Renal pelvis (tissue), 4 donors: ENCODE results near the gene CDKN2B-AS1. TPM values are rescaled to one million over a fixed set of nuclear protein-coding genes. Genes with fewer than 3 reads are reported as not detected.

Experiments used
- DNase-seq: peaks from one replicate; pipeline ENCODE4 v3.0.0-alpha.2; 2013
- polyA plus RNA-seq, 3 donors: library from polyadenylated mRNA; unstranded; fragments of 120-200 nt; gene quantifications; one replicate each; pipeline ENCODE4 v1.2.1, GENCODE V29; 2013; ENCODE audit not compliant: insufficient read length in 3 of 3

The CDKN2B-AS1 gene
- polyA plus RNA-seq, 3 donors: 0.12 to 0.13 TPM; not detected in 1

- no peak for DNase-seq
Observed at GRCh38 chr9:22117511-22118384, 123.2 kb downstream of the CDKN2B-AS1 start.

DNA sequence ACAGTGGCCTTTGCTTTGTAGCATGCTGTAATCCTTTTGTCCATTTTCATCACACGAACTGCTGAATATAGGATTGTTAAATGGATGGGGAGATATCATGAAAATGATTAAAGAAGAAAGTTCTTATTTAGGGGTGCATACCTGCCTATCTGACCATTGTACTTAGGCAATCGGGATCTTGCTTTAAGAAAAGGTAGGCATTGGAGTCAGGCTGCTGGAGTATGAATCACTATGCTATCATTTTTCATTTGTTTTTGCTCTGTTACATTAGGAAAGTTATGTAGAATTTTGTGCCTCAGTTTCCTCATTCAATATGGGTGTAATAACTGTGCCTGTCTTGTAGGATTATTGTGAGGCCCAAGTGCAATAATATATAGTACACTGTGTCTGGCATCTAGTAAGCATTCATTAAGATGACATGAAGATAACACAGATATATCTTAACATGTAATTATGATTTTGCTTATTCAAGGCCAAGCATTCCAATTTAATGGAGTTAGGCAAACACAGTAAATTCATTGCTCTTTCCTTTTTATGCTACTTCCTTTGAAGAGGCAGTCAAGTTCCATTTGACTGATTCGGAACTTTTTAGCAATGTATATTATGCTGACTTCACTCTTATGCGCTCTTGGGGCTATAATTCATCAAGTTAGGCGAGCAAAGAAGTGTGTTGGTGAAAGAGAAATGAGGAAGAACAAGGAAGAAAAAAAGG is 124.4 kb downstream of the CDKN2B-AS1 start:
- no peak for DNase-seq

GRCh38 chr9:22119522-22120158 is 125.0 kb downstream of the CDKN2B-AS1 start:
- DNase-seq: no peak

GRCh38 chr9:22120159-22120549 is 125.6 kb downstream of the CDKN2B-AS1 start:
- no peak for DNase-seq

DNA sequence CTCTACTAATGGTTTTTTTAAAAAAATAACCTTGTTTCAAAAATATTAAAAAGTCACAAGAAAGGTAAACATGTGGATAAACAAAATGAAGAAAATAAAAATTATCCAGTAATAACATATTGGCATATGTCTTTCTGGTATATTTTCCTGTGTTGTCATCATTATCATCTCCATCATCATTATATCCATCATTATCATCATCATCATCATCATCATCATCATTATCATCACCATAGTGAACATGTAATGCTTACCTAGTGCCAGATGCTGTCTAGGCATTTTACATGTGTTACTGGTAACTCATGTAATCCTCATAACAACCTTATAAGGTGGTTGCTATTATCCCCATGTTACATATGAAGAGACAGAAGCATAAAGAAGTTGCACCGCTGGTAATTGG is 126.0 kb downstream of the CDKN2B-AS1 start:
- no peak for DNase-seq

- no peak for DNase-seq
Observed at GRCh38 chr9:22124263-22125011, 129.8 kb downstream of the CDKN2B-AS1 start.

- no peak for DNase-seq
Observed at GRCh38 chr9:22129133-22129532, 134.5 kb downstream of the CDKN2B-AS1 start.

DNA sequence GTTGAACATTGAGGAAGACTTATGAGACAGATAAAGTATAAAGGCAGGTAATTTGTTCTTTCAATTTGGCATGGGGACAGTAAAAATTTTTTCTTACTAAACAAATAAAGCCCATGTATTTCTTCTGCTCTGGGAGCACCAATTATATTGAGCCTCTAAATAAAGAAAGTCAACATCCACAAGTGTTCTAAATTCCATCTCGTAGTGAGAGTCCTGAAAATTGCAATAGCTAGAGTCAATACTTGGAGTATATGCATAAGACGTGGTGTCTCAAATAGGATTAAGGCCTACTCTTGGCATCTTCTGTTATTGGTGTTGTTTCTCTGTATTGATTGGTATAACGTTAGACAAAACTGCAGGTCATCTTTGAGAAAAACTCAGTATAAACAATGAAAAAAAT is 135.0 kb downstream of the CDKN2B-AS1 start:
- DNase-seq: no peak

DNA sequence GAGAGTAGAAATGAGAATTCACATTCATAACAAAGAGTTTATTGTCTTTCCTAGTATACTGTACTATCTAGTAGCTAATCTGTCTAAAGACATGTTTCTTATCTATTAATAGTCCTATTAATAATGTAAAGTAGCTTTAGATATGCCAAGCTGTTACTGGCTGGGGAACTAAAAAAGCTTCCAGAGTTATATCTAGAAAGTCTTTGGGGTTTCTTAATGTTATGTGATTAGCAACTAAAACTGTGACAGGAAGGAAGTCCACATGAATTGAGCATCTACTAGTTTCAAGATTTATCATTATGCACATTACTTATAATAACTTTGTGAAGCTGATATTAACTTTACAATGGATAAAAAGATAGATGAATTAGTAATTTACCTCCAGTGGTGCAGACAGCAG is 137.2 kb downstream of the CDKN2B-AS1 start:
- DNase-seq: no peak

- no peak for DNase-seq
Observed at GRCh38 chr9:22134390-22134789, 139.8 kb downstream of the CDKN2B-AS1 start.

DNA sequence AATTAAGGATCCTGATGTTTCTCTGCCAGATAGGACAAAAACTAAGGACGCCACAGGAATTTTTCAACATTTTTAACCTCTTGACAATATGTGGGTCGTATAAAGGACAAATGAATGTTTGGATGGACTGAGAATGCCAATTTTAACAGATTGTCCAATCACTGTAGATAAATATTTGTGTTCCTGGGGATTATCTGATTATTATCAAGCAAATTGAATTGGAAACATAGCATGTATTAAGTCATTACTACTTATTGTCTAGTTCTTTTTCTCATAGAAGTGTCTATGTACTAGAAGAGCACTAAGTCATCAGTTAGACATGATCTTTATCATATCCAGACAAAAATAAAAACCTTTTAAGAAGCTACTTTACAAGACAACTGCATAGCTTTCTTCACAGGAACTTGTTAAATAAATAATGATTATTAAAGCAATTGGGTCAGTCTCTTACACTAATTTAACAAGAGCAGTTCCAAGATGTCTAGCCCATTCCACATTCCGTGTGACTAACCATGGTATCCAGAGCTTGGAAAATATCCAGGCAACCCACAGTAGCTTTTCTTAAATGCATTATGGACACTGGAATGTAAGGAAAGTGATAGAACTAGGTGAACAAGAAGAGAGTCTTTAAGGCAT is 142.0 kb downstream of the CDKN2B-AS1 start:
- DNase-seq: no peak

DNA sequence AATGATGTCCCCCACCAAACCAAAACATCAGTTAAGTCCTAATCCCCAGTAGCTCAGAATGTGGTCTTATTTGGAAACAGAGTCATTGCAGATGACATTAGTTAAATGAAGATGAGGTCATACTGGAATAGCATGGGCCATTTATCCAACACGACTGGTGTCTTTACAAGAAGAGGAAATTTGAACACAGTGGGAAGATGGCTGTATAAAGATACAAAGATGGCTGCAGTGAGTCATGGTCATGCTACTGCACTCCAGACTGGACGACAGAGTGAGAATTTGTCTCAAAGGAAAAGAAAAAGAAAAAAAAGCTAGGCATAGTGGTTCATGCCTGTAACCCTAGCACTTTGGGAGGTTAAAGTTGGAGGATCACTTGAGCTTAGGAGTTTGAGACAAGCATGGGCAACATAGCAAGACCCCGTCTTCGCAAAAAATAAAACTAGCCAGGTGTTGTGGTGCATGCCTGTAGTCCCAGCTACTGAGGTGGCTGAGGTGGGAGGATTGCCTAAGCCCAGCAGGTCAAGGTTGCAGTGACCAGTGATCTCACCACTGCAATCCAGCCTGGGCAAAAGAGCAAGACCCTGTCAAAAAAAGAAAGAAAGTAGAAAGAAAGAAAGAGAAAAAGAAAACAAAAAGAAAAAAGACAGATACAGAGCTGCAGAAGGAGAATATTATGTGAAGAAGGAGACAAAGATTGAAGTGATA is 144.5 kb downstream of the CDKN2B-AS1 start:
- DNase-seq: no peak

GRCh38 chr9:22141908-22142307 is 147.3 kb downstream of the CDKN2B-AS1 start:
- DNase-seq: no peak

GRCh38 chr9:22142671-22143070 is 148.1 kb downstream of the CDKN2B-AS1 start:
- no peak for DNase-seq

GRCh38 chr9:22143799-22144625 is 149.4 kb downstream of the CDKN2B-AS1 start:
- DNase-seq: no peak

DNA sequence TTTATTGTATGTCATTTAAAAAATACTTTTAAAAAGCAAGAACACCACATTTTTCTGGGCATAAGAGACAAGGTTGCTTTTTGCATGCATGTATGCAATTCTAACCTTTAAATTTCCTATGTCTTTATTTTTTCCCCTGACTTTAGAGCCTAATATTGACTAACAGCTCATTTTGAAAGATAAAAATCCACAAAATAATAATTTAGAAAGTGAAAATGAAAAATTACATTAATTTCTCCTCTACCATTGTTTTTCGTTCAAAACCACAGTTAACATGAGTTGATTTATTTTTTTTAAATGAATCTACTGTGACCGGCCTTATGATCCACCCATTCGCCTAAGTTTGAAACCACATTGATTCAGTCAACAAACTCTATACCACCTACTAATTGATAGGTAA is 152.0 kb downstream of the CDKN2B-AS1 start:
- no peak for DNase-seq

DNA sequence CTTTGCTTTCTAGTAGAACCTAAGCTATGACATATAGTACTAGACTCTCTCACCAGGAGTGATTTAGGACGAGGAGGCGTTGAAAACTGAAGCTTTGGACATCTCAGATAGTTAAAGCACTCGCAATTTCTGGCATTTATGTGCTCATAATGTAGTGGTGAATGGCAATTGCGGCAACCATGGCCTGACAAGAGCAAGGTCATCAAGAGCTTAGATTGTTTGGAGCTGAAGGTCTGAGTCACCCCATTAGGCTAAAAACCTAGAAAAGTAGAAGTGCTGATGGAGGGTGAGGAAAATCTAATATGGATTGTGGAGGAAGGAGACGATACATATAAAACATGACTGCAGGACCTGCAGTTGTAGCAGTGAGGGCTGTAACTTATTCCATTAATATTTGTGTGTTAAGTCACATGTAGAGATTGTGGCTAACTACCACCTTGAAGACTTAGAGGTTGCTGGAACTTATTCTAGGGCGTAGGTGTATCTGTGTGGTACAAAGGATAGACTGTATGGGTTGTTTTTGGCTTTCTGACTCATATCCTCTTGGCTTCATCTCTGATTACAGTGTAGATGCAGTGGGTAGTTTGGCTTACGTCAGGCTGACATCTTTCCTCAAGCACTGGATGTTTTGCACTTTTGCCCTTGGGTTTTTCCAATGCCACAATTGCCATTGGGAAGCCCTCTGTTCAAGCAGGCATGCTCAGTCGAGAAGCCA is 153.4 kb downstream of the CDKN2B-AS1 start:
- no peak for DNase-seq

GRCh38 chr9:22148528-22148875 is 153.9 kb downstream of the CDKN2B-AS1 start:
- no peak for DNase-seq
